Memory B cell (primary cell): ENCODE results near the gene HEATR3.

Experiments used
- ATAC-seq: fragments of 150-1000 bp; cut with Tn5 transposase; 2 replicates; pipeline ENCODE4 v1.10.0; 2021; ENCODE audit warnings: low read depth, mild to moderate bottlenecking, moderate library complexity
- DNase-seq, 2 donors: peaks; one replicate each; pipeline ENCODE4 v3.0.0; 2022; ENCODE audit warnings: low spot score in 2 of 2
- H3K27ac Mint-ChIP-seq: one replicate; pipeline ENCODE4 v1.8.0; 2022; ENCODE audit warnings: mild to moderate bottlenecking, moderate library complexity, mixed read lengths
- H3K27me3 Mint-ChIP-seq: one replicate; pipeline ENCODE4 v1.8.0; 2022; ENCODE audit warnings: mixed read lengths
- H3K36me3 Mint-ChIP-seq: one replicate; pipeline ENCODE4 v1.8.0; 2022; ENCODE audit warnings: mild to moderate bottlenecking, mixed read lengths
- H3K4me1 Mint-ChIP-seq: one replicate; pipeline ENCODE4 v1.8.0; 2022; ENCODE audit warnings: mixed read lengths
- H3K4me3 Mint-ChIP-seq: one replicate; pipeline ENCODE4 v1.8.0; 2022; ENCODE audit warnings: mild to moderate bottlenecking, moderate library complexity, mixed read lengths
- H3K9me3 Mint-ChIP-seq: one replicate; pipeline ENCODE4 v1.8.0; 2022; ENCODE audit warnings: mixed read lengths

The HEATR3 gene

DNA sequence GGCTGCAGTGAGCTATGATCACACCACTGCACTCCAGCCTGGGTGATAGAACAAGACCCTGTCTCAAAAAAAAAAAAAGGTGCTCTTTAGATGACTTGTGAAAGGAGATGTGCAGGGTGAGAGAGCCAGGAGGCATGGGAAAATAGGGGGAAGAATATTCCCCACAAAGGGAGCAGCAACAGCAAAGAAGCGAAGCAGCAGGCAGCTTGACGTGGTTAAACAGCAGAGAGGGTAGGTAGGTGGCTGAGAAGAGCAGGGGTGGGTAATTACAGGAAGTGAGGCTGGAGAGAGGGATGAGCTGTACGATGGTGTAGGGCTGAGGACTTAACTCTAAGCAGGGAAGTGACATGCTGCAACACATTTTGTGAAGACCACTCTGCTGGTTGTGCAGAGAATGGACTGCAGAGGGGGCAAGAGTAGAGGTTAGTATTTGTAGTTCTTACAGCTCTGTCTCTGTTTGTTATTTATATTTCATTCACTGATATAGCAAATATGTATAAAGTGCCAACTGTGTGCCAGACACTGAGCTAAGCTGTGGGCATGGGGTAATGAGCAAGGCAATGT, 1.6 kb downstream of the HEATR3 start:
- DNase-seq: peak in 1 of 2 donors; percentile 10
- Mint-ChIP-seq H3K4me1 (peaks cover 29% of the 10 kb centered on the region), H3K4me3 (peak overlapping the region; percentile 92), H3K27me3 (no peaks in the 10 kb centered on the region), H3K27ac (peak overlapping the region; percentile 79), H3K9me3 (no peaks in the 10 kb centered on the region), H3K36me3 (peaks cover 15% of the 10 kb centered on the region)
- no peak for ATAC-seq

DNA sequence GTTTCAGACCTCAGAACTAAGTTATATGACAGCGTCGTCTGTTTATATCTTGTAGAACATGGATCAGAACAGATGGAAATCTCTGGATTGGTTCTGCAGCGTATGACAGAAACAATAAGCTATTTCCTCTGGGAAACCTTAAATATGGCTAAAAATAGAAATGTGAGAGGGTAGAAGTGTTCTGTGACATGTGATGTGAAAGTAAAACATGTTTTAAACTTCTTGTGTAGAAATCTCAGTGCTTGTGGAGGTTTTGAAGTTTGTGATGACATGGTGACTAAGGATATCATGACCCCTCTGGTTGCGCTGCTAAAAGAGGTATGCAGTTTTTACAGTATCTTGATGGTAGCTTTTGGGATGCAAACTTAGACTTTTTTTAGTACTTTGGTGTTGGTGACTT, 2.8 kb downstream of the HEATR3 start:
- peaks cover 15% of the 10 kb centered on the region for H3K36me3 Mint-ChIP-seq
- no peaks in the 10 kb centered on the region for H3K27me3 Mint-ChIP-seq
- no peaks in the 10 kb centered on the region for H3K9me3 Mint-ChIP-seq
- DNase-seq: no peak
- H3K4me1 Mint-ChIP-seq: peaks cover 29% of the 10 kb centered on the region
- no peak overlapping the region for H3K27ac Mint-ChIP-seq
- H3K4me3 Mint-ChIP-seq: no peak overlapping the region
- no peak for ATAC-seq

DNA sequence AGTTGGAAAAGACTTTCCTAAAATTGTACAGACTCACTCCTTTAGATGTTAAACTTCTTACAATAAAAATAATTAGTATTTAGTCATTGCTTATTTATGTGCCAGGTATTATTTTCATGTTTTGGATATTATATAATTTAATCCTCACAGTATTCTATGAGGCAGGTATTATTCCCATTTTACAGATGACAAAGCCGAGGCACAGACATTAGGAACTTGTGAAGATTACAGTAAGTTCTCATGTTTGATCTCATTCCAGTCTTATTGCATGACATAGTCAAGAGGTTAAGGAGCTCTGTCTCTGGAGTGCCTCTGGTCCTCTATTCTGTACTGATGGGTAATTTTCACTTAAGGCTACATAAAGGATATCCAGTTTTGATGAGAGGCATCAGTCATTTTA, 3.3 kb downstream of the HEATR3 start:
- Mint-ChIP-seq H3K4me3 (no peak overlapping the region), H3K4me1 (peaks cover 29% of the 10 kb centered on the region), H3K9me3 (no peaks in the 10 kb centered on the region)

DNA sequence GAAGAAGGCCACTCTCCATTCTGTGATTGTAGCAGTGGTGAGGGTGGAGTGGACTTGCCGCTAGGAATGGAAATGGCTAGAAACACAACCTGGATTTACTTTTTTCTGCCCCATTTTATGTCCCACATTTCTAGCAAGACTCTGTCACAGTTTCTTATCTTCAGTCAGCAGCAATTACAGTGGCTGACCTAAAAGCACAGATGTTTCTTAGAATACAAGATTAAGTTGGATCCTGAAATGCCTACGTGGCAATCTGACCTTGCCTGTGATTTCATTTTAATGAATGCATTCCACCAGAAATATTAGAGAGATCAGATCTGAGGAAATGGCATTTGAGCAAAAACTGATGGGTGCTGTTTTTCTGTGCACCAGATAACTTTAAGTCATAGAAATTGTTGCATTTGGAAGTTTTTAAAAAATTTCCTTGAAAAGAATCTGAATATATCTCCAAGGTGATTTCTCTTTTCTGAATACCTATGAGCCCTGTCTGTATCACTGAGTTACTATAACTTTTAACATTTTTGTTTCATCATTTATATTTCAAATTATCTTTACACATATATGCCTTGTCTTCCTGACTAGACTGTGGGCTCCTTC, 5.4 kb downstream of the HEATR3 start:
- ATAC-seq: no peak
- H3K36me3 Mint-ChIP-seq: peaks cover 16% of the 10 kb centered on the region
- DNase-seq: no peak
- peak overlapping the region; percentile 28 for H3K27ac Mint-ChIP-seq
- peaks cover 25% of the 10 kb centered on the region for H3K4me1 Mint-ChIP-seq
- H3K4me3 Mint-ChIP-seq: no peak overlapping the region
- H3K9me3 Mint-ChIP-seq: no peaks in the 10 kb centered on the region
- H3K27me3 Mint-ChIP-seq: no peaks in the 10 kb centered on the region

More for the DNA sequence above, 3.3 kb downstream of the HEATR3 start:
- H3K27me3 Mint-ChIP-seq: no peaks in the 10 kb centered on the region
- no peak overlapping the region for H3K27ac Mint-ChIP-seq
- DNase-seq (no peak), ATAC-seq (no peak)
- peaks cover 15% of the 10 kb centered on the region for H3K36me3 Mint-ChIP-seq

DNA sequence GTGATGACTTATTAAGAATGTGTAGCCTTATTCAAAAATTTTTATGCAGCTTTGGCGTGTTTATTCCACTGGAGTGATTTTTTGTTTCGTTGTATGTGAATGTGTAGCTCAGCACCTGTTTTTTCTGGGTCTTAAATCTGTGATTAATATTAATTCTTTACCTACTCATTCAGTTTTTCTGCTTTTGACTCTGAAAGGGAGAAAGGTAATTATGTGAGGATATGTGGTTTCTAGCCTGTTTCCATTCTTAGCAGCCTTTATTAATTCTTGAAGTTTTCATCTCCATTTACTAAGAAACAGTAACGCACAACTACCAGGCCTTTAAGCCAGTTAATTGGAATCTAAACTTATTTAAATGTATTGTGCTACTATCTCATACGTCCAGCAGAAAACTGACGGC, 7.0 kb downstream of the HEATR3 start:
- Mint-ChIP-seq H3K4me1 (peaks cover 13% of the 10 kb centered on the region), H3K27ac (no peak overlapping the region), H3K27me3 (no peaks in the 10 kb centered on the region), H3K4me3 (no peak overlapping the region), H3K36me3 (peaks cover 18% of the 10 kb centered on the region), H3K9me3 (no peaks in the 10 kb centered on the region)
- ATAC-seq (no peak), DNase-seq (no peak)

DNA sequence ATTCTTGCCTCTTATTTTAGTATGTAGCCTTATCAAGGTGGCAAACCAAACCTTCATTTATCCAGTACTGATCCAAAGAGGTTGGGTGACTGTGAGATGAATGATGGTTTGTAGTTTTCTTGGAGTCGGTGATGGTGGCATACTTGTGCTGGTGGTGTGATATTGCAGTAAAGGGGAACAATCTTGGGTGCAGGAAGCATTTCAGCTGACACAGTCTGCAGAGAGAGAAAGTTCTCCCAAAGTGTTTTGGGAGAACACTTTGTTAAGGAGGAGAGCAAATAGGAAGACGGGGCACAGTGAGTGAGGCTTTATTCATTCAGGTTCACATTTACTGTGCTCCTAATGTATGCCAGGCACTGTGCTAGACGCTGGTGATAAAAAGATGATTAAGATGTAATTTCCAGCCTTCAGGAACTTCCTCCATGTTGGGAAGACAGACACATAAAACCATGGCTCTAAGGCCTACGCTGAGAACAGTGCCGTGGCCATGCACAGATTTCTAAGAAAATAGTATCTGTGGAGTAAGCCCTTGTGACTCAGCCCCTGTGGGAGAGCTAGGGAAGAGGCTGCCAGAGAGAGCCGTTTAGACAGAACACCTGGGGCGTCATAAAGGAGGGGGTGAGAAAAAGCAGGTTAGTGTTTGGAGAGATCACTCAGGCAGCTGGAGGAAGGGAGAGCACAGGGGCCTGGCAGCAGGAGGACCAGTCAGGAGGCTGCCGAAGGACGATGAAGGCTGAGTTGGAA, 13.8 kb downstream of the HEATR3 start:
- DNase-seq: no peak
- H3K4me1 Mint-ChIP-seq: peaks cover 4% of the 10 kb centered on the region

DNA sequence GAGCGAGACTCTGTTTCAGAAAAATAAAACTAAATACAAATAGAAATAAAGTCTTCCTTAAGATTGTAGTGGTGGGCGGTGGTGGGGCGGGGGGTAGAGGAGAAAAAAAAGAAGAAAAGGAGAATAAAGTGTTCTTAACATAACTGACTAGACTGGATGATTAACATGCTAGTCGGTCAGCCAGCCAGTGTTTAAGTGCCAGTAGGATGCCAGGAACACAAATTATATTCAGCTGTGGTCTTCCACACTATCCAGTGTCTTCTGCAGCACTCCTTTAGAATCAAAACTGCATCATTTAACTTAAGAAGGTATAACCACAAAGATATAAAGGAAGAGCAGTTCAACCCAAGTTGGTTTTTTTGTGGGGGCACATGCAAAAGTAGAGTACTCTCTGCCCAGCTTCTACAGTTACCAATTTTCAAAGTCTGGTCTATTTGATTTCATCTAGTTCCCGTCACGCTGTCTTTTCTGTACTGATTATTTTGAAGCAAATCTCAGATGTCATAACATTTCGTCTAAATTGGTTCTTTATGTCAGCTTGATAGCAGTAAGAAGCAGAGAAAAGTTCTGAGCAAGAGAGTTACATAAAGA, 15.8 kb downstream of the HEATR3 start:
- no peak overlapping the region for H3K27ac Mint-ChIP-seq
- ATAC-seq (no peak), DNase-seq (no peak)
- no peaks in the 10 kb centered on the region for H3K27me3 Mint-ChIP-seq
- H3K4me1 Mint-ChIP-seq: peaks cover 4% of the 10 kb centered on the region
- no peaks in the 10 kb centered on the region for H3K9me3 Mint-ChIP-seq
- H3K36me3 Mint-ChIP-seq: peaks cover 39% of the 10 kb centered on the region
- no peak overlapping the region for H3K4me3 Mint-ChIP-seq

More for the DNA sequence above, 13.8 kb downstream of the HEATR3 start:
- no peak overlapping the region for H3K4me3 Mint-ChIP-seq
- H3K9me3 Mint-ChIP-seq: no peaks in the 10 kb centered on the region
- no peak for ATAC-seq
- H3K27me3 Mint-ChIP-seq: no peaks in the 10 kb centered on the region
- H3K36me3 Mint-ChIP-seq: peaks cover 33% of the 10 kb centered on the region
- no peak overlapping the region for H3K27ac Mint-ChIP-seq

DNA sequence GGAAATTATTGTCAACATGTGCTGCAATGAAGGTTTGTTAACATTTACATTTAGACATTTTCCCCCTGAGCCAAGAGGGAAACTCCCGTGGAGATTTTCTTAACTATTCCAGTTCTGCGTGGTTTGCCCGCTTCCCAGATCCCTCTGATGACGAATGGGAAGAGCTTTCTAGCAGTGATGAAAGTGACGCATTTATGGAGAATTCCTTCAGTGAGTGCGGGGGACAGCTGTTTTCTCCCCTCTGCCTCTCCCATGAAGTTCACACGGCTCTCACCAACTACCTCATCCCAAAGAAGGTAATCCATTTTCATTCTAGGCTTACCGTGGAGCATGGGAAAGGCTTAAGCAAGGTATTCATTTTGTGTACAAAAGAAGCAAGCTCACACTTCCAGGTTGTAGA, 18.2 kb downstream of the HEATR3 start:
- ATAC-seq (no peak), DNase-seq (no peak)
- no peak overlapping the region for H3K27ac Mint-ChIP-seq
- H3K9me3 Mint-ChIP-seq: no peaks in the 10 kb centered on the region
- H3K27me3 Mint-ChIP-seq: no peaks in the 10 kb centered on the region
- no peak overlapping the region for H3K4me3 Mint-ChIP-seq
- H3K4me1 Mint-ChIP-seq: peaks cover 4% of the 10 kb centered on the region
- peaks cover 34% of the 10 kb centered on the region for H3K36me3 Mint-ChIP-seq

DNA sequence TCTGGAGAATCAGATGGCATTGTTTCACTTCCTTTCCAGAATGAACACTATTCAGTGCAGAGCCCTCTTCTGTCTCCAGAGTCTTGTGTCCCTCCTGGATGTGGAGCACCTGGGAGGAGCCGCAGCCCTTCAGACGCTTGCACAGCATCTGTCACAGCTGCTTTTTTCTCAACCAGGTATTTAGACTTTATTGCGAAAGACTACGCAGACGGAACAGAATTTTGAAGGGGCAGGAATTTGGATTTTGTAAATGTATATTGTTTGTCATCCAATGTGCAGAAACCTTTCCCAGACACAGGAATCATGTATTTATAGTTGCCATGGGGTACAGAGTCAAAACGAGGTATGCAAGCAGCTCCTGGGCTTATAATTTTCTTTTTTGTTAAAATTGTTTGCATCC, 20.4 kb downstream of the HEATR3 start:
- no peak for DNase-seq
- Mint-ChIP-seq H3K9me3 (no peaks in the 10 kb centered on the region), H3K4me3 (no peak overlapping the region), H3K4me1 (no peaks in the 10 kb centered on the region), H3K36me3 (peaks cover 26% of the 10 kb centered on the region), H3K27ac (no peak overlapping the region), H3K27me3 (no peaks in the 10 kb centered on the region)
- ATAC-seq: no peak

DNA sequence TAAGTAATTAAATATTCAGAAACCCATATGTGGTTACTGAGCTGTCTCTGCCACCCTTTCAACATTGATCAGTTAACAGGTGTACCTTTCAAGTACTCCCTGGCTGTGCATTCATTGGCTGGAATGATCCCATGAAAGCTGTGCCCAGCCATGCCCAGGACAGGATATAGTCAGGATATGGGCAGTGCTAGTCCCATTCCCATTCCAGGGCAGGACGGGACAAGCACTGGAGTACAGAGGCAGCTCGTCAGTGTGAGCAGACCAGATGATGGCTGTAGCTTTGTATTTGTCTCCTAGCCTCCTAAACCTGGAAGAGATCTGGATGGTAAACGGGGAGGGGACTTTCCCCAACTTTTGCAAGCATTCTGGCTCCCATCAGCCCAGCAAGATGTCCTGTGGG, 22.5 kb downstream of the HEATR3 start:
- Mint-ChIP-seq H3K36me3 (peaks cover 26% of the 10 kb centered on the region), H3K9me3 (no peaks in the 10 kb centered on the region)

DNA sequence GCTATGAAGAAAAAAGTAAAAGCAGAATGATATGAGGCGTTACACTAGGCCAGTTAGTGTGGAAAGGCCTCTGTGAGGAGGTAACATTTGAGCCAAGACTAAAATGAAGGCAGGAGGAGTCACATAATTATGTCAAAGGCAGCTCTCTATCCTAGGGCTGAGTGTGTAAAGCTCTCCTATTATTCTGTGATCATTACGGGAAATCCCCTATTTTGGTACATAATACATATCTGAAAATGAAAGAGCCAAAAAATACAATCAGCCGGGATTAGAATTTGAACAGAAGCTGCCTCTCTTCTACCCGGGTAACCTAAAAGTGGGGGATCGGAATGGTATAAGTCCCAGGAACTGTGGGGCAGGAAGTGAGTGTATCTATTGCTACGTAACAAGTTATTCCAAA, 27.1 kb downstream of the HEATR3 start:
- ATAC-seq (no peak), DNase-seq (no peak)
- Mint-ChIP-seq H3K4me3 (no peak overlapping the region), H3K36me3 (peaks cover 18% of the 10 kb centered on the region), H3K9me3 (no peaks in the 10 kb centered on the region), H3K27ac (no peak overlapping the region), H3K27me3 (no peaks in the 10 kb centered on the region), H3K4me1 (no peaks in the 10 kb centered on the region)

More for the DNA sequence above, 22.5 kb downstream of the HEATR3 start:
- H3K4me1 Mint-ChIP-seq: no peaks in the 10 kb centered on the region
- DNase-seq: no peak
- ATAC-seq: no peak
- no peak overlapping the region for H3K4me3 Mint-ChIP-seq
- no peak overlapping the region for H3K27ac Mint-ChIP-seq
- H3K27me3 Mint-ChIP-seq: no peaks in the 10 kb centered on the region

DNA sequence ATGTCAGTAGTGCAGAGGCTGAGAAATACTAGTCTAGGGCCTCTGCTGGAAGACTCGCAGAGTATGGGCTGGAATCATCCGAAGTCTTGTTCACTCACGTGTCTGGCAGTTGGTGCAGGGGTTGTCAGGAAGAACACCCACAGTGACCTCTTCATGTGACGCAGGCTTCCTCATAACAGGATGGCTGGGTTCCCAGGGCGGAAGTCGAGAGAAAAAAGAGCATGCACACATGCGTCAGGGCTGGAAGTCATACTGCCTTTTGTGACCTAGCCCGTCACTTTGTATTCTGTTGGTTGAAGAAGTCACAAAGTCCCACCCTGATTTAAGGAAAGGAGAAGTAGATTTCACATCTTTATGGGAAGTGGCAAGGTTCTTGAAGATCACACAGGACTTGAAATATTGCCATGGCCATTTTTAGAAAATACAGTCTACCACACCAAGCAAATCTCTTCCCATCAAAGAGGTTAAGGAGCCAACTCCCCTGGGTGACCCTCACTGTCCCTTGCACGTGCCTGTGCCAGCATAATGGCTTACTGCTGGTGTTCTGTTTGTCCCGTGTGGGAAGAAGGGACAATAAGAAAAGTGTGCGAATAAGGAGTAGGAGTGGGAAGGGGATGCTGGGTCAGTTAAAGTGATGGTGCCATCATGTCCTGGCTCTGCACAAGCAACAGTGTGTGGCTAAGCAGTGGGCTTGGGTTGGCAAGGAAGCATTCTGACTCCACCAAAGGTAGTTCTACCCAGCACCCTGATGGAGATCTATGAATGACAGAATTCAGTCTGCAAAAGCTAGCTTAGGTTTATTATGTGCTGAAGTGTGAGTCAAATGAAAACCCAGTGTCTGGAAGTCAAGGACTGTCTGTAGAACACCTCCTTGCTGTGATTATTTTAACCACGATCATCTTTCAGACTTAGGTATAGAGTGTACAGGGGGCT, 28.1 kb downstream of the HEATR3 start:
- ATAC-seq (peak; percentile 26), DNase-seq (no peak)
- H3K27ac Mint-ChIP-seq: no peak overlapping the region
- H3K9me3 Mint-ChIP-seq: no peaks in the 10 kb centered on the region
- H3K4me1 Mint-ChIP-seq: no peaks in the 10 kb centered on the region
- H3K4me3 Mint-ChIP-seq: no peak overlapping the region
- no peaks in the 10 kb centered on the region for H3K27me3 Mint-ChIP-seq
- H3K36me3 Mint-ChIP-seq: peaks cover 18% of the 10 kb centered on the region

DNA sequence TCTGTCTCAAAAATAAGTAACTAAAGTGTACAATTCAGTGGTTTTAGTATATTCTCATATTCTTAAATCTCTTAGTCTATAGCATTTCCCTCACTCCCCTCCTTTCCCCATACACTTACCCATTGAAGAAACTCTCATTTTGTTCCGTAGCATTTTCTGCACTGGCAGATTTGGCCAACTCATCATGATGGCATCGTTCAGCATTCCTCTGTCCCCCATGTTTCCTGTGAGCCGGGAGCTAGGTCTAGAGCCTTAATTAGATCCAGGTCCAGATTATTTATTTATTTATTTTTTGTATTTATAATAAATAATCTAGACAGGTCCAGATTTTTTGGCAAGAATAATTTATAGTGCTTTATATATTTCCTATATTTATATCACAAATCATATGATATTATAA, 31.0 kb downstream of the HEATR3 start:
- H3K36me3 Mint-ChIP-seq: peaks cover 21% of the 10 kb centered on the region
- H3K4me3 Mint-ChIP-seq: no peak overlapping the region
- ATAC-seq: no peak
- H3K27ac Mint-ChIP-seq: no peak overlapping the region
- H3K4me1 Mint-ChIP-seq: no peaks in the 10 kb centered on the region
- no peaks in the 10 kb centered on the region for H3K9me3 Mint-ChIP-seq
- DNase-seq: no peak
- no peaks in the 10 kb centered on the region for H3K27me3 Mint-ChIP-seq
